ENCODE measurements around the gene ABCD1. TPM values are rescaled to one million over a fixed set of nuclear protein-coding genes. Genes with fewer than 3 reads are reported as not detected.

ABCD1 gene
- total and polyA plus RNA-seq, 9 of the 15 experiments (the other 6 are each of a cell fraction or from before 2014, with no cell fraction given): 0.07 to 6.9 (median 2.2) TPM

- TF ChIP-seq CHD7 (IDR thresholded peaks at IDR 0.05; ENCODE audit: low read depth, low read length) (no peak), ELF4 (CRISPR knock-in tag; IDR thresholded peaks at IDR 0.05) (no peak), ZNF449 (CRISPR knock-in tag; IDR thresholded peaks at IDR 0.05) (no peak), RCOR1 (IDR thresholded peaks at IDR 0.05; ENCODE audit: borderline replicate concordance in 1 of 2, low read depth in 2 of 2, low read length in 2 of 2) (peak in 1 of 2 experiments; percentile 46; a peak in 1 of 4 replicates), ZSCAN32 (CRISPR knock-in tag; IDR thresholded peaks at IDR 0.05) (no peak), FOSL1 (tag; conservative IDR thresholded peaks at IDR 0.05) (peak; percentile 60), PCBP2 (IDR thresholded peaks at IDR 0.05; ENCODE audit: low read depth, low read length, poor library complexity, severe bottlenecking) (no peak), ZNF134 (CRISPR knock-in tag; conservative IDR thresholded peaks at IDR 0.05) (no peak), HCFC1 (IDR thresholded peaks at IDR 0.05; ENCODE audit: low read depth, low read length) (no peak), ZNF347 (CRISPR knock-in tag; IDR thresholded peaks at IDR 0.05; ENCODE audit: low read depth) (no peak), ZNF146 (CRISPR knock-in tag; IDR thresholded peaks at IDR 0.05; ENCODE audit: unreplicated experiment) (no peak), BDP1 (IDR thresholded peaks at IDR 0.05; ENCODE audit: insufficient read depth, insufficient read length) (no peak), ZNF77 (CRISPR knock-in tag; IDR thresholded peaks at IDR 0.05) (no peak), MAX (CRISPR knock-in tag; IDR thresholded peaks at IDR 0.05) (peak; percentile 59; the same call in 1 of the 2 replicates), SMARCA5 (IDR thresholded peaks at IDR 0.05) (no peak), ATF7 (IDR thresholded peaks at IDR 0.05) (no peak)
These were observed 16.2 kb upstream of the ABCD1 start (continued) for GRCh38 chrX:153708415-153708814.
